Islet precursor cell (in vitro differentiated cells): ENCODE measurements around the gene APH1B.

Experiments used
- DNase-seq: peaks from one replicate; pipeline ENCODE4 v3.0.0-alpha.2; 2018

Gene APH1B

DNA sequence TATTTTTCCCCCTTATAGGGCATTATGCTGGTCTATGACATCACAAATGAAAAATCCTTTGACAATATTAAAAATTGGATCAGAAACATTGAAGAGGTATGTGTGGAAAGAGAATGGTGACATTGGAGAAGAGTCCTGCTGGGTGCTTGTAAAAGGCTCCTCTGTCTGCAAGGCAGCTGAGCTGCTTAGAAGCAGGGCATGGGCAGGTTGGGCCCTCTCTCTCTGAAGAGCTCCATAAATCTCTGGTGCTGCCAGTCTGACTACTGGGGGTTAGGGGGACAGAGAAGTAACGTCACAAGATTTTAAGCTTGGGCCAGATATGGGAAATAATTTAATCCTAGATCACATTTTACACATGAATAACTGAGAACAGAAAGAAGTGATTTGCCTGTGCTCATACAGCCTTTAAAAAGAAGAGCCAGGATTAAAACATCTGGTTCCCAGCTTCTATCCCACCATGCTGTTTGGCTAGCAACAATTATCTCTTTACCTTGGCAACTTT is 21.9 kb upstream of the APH1B start:
- no peak for DNase-seq

DNA sequence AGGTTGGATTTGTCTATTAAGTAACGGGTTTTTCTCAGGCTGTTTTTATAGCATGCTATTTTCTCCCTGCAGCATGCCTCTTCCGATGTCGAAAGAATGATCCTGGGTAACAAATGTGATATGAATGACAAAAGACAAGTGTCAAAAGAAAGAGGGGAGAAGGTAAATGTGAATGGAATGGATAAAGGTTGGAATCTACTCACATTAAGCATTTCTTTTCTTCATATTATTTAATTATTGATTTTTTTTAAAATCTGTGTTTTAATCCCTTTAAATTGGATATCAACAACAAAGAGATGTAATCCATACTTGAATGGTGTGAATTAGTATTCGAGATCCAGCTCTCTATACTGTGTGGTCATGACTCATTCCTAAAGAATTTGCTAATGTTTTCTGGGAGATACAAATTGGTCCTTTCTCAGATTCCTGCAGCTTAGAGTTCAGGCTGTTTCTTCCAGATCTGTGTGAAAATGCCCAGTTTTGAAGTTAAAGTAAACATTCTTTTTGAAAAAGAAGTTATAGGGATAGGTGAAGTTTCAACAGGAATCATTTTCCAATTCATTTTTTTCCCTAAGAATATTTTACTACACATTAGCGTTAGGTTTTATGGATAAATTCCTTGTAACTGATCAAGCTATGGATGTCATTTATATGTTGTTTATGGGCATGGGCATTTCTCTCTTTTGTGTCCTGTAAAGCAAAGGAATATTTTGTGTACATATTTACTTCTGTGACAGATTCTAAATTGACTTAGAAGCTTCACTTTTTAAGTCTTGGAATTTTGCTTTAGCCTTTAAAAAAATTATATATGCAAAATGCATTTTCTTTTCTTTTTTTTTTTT is 20.8 kb upstream of the APH1B start:
- DNase-seq: no peak

DNA sequence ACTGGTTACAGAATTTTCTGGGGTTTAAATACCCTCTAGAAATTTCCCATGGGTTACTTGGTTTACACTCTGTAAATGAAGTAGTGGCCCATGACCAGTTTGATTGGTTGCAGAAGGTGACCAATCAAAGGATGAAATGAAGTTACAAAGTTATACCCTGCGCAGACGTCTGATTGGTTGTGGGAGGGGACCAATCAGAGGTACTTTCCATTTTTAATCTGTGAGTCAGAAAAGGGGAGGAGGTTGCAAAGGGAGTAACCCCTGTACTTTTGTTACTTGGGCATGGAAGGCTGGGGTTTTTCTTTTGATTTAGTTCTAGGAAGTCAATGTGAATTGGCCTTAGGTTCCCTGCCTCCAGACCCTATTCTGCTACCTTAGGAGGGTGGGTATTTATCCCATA is 18.7 kb upstream of the APH1B start:
- DNase-seq: no peak

DNA sequence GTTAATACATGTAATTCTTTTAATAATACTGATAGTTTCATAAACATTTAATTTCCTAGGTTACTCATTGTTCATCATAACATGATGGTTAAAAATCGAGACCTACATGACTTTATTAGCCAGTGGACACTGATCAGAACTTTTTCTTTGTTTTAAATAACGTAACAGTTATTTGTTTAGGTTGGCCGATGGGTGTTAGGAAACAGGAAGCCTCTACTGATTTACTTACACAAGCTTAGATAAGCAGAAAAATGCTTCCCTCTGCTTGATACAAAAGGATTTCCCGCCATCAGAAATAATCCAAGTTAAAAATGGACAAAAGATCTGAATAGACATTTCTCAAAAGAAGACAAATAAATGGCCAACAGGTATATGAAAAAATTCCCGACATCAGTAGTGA is 16.6 kb upstream of the APH1B start:
- no peak for DNase-seq

DNA sequence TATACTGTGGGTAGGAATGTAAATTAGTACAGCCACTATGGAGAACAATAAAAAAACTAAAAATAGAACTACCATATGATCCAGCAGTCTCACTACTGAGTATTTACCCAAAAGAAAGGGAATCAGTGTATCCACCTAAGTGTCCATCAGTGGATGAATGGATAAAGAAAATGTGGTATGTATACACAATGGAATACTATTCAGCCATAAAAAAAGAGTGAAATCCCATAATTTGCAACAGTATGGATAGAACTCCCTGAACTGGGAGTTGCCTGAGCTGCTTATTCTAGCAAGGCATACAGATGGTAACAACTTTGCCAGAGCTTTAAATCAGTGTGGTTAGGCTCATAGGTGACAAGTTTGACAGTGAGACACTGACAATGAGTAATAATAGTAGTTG is 16.1 kb upstream of the APH1B start:
- DNase-seq: no peak

DNA sequence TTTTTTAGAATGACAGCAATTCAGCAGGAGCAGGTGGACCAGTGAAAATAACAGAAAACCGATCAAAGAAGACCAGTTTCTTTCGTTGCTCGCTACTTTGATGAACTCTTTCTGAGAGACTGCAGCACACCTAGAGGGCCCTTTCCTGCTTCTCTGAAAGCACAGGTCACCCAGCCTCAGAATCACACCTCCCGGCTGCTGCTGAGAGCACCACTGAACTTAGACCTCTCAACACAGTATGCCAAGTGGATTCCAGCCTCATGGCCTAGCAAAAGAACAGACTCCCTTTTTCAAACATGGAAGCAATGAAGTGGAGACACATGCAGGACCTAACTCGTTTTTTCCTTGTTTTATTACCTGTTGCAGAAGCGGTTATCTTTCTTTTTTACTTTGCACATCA is 13.9 kb upstream of the APH1B start:
- no peak for DNase-seq

DNA sequence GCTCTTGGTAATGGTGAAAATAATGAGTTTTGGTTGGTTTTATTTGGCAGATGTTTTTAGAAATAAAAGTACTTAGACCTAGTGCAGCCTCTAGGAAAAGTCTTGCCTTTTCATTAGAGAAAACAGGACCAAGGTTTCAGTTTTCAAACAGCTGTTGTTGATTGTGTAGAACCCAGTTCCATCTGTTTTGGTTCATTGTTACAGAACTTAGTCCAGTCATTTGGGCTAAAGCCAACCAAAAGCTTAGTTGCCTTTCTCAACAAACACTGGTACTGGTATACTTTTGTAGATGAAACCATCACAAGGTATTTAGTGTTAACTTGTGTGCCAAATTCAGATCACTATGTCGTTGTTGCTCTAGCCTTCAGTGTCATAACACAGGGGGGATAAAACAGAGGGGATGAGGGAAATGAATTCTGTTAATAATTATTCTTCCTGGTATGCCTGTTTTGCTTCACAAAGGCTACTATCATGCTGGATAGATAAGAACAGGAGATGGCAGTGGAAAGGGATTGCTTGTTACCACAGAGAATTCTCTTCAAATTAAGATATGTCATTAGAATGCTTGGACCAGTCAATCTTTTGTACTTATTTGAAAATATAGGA is 12.6 kb upstream of the APH1B start:
- no peak for DNase-seq

DNA sequence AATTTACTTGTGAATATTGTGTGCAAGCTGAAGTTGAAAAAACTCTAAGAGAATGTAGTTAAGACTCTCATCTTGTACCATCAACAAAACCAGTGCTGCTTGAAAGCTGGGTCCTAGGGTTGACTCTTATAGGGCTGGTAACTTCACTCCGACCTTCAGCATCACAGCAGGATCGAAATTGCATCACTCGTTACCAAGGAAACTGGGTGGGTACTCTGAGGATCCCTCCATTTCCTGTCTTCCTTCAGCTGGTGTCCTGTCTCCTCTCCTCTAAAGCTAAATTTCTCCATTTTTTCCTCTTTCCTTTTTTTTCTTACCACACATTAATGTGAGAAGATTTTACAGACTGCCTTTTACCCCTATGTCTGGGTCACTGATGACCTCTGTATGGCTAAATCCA is 3.0 kb upstream of the APH1B start:
- DNase-seq: no peak

DNA sequence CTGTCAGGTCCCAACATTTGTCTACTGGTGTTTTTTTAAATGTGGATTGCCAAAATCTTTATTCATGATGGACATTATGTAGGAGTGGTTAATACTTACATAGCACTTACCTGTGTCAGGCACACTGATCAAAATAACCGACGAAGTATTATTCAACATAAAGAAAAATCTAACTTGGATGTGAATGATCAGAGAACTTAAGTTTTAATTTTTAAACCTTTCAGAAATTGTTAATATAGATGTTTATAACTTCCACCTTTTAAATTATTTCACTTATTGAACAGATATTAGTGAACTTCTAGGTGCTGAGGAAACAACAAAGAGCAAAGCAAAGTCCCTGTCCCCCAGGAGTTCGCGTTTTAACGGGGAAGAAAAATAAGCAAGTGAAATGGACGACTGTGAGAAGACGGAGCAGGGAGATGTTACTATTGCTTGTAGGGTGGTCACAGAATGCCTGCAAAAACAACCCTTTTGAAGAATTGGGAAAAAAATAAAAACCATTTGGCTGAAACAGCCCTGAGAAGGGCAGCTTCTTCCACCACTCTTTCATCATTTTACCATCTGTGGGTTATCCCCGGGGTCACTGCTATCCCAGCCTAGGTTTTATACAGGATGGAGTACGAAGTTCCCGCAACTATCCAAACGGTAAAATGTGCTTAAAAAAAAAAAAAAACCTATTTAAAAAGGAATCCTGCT is 915 bp upstream of the APH1B start:
- DNase-seq: no peak

DNA sequence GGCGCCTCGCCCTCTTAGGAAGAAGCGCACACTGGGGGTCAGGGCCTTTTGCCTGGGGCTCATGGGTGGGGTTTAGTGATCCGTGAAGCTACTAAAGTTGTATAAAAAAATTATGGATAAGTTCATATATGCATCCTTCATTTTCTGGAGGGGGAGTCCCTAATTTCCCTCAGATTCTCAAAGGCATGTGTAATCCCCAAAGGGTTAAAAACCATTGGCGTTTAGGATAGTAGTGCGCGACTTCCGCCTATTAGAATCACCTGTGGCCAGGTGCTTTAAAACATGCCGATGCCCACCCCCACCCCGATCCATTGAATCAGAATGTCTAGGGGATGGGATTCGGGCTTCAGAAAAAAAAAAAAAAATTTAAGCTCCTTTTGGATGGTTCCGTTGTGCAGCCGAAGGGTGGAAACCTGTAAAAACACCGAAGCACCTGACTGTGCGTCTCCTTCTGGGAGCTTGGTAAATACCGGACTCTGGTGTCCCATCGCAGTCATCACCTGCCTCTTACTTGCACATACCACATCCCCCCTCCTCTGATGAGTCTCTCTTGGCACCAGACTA is 570 bp downstream of the APH1B start:
- DNase-seq: no peak

DNA sequence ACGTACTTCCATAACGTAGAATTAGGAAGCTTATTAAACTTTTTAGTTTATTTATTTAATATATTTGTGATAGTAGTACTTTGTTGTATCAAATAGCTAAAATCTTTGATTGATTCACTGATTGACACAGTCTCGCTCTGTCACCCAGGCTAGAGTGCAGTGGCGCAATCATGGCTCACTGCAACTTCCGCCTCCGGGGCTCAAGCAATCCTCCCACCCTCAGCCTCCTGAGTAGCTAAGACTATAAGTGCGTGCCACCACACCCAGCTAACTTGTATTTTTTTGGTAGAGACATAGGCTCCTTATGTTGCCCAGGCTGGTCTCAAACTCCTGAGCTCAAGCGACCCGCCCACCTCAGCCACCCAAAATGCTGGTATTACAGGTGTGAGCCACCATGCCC is 5.7 kb downstream of the APH1B start:
- DNase-seq: no peak

DNA sequence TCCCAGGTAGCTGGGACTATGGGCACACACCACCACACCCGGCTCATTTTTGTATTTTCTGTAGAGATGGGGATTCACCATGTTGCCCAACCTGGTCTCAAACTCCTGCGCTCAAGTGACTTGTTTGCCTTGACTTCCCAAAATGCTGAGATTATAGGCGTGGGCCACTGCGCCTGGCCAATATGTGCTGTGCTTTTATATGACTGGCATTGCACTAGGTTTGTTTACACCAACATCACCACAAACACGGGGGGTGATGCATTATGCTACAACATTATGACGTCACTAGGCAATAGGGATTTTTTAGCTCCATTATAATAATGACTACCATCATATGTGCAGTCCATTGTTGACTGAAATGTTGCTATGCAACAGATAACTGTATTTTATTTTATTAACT is 6.9 kb downstream of the APH1B start:
- no peak for DNase-seq

DNA sequence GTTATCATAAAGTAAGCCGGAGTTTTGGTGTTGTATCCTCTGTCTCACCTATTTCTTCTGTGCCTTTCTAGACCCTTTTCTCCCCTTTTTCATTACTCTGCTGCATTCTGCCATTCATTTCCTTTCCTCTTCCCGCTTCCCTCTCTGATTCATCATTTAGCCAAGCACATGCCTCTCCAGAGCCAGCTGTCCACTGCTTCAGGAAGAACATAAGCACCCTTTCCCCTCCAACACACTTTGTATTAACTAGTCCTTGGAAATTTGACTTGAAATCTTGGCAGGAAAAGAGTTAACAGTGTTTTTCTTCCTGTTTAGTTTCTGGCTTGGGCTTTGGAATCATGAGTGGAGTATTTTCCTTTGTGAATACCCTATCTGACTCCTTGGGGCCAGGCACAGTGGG is 9.7 kb downstream of the APH1B start:
- DNase-seq: no peak

DNA sequence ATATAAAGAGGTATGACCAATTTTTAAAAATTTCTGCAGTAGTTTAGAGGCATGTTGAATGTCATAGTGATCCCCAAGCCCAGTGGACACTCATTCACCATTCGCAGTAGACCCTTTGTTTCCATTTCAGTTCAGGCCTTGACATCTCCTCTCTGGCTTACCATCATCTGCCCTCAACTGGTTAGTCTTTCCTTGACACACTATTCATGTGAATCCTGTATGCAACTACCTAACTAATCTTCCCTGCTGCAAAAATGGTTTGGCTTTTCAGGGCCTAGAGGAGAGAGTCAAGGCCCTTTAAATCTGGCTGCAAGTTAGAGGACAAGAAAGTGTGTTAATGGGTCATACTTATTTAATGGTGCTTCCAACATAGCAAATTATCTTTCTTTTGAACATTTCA is 10.9 kb downstream of the APH1B start:
- DNase-seq: no peak

DNA sequence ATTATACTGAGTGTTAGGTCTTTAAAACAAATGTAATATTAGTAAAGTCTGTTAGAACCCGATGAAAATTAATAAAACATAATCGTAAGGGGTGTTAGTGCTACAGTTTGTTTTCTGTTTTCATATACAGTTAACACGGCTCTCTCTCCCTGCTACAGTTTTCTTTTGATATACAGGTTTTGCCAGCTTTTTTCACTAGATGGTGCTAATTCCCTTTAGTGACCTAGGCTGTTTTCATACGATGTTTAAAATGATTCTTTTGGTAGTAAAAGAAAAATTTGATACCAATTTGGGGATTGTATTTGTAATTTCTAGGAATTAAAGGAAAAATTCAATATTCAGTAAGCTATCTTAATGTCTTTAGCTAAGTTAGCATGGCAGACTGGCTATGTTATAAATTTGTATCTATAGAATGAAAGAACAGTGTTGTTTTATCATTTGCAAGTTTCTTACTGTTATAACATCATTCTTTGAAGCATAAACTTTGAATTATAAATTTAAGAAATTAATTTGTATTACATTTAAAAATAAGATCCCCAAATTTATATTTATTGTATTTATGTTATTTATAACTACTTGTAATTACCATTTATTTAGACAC is 11.5 kb downstream of the APH1B start:
- no peak for DNase-seq

DNA sequence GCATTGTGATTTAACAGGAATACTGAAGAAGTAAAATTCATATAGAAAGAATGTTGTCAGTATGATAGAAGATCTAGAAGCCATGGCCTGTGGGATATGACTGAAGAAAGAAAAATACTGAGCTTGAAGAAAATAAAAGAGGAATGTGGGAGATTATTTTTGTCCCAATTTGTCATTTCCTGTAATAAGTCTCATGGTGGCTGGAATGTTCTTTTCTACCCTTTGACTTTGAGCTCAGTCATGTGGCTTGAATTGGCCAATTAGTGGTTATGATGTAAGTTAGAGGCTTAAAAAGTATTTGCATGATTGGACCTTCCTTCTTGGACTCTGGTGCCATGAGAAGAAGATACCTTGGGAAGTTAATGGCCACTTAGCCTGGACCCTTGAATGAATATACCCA is 14.1 kb downstream of the APH1B start:
- DNase-seq: no peak

DNA sequence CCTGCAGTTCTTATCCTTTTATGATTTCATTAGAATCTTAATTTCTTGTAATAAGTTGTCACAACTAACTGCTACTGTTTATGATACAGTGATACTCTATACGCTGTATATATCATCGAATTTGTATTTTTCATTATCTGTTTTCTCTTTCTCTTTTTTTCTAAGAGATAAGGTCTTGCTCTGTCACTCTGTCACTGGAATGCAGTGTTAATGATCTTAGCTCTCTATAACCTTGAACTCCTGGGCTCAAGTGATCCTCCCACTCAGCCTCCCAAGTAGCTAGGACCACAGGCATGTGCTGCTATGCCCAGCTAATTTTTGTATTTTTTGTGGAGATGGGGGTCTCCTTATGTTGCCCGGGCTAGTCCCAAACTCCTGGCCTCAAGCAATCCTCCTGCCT is 14.8 kb downstream of the APH1B start:
- no peak for DNase-seq

DNA sequence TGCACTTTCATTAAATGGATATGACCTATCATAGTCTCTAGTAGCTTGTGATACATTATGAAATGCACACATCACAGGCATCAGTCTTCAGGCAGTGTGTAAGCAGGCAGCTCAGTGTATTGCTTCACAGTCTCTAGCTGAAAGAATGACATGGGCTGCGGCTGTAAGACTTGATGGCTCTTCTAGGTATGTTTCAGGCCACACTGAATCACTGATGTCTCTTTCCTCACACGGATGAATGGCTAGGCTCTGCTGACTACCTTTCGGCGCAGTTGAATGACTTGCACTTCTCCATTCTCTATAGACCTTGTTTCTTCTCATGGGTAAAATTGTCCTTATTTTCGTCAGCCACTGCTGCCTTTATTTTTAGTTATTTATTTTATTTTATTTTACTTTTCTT is 15.4 kb downstream of the APH1B start:
- DNase-seq: no peak

DNA sequence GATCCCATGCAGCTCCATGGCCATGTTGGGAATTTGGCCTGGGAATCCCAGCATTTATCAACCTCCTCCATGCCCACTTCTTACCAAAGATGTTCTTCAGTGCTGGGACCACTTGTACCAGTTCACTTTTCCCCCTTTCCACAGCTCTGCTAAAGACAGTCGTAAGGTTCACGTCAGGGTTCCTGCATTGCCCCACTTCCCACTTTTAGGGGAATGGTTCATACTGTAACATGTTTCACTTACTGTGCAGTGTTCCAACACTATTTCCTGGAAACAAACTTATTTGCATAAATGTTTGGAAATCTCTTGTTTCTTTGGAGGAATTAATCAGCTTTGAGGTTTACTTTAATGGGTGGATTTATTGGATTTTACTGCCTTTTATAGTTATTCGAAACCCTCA is 17.0 kb downstream of the APH1B start:
- DNase-seq: no peak

DNA sequence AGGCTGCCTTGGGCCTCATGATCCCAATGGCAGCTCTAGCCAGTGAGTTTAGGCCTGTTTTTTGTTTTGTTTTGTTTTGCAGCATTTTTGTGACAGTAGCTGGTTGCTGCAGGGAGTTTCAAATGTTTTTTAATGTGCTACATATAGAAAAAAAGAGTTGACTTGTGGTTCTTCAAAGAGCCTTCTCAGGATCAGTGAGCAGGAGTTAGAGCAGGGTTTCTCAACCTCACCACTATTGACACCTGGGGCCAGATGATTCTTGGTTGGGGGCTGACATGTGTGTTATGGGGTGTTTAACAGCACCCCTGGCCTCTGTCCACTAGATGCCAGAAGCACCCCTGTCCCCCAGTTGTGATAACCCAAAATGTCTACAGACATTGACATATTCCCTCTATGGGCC is 17.9 kb downstream of the APH1B start:
- DNase-seq: no peak

DNA sequence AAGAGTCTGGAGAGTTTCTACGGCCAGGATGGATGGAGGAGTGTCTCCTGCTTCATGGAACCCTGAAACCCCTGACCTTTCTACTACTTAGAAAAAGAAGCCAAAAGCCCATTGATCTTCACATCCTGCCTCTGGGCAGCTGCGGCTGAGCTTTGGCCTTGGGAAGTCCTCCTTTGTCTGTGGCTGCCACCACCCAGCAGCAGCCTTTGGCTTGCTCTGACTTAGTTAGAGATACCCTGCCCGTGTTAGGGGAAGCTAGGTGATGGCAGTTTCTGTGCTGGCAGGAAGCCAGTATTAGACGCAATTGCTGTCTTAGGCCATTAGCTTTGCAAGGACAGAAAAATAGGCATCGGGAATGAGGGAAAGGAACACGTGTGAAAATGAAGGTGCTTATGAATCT is 18.8 kb downstream of the APH1B start:
- DNase-seq: no peak

DNA sequence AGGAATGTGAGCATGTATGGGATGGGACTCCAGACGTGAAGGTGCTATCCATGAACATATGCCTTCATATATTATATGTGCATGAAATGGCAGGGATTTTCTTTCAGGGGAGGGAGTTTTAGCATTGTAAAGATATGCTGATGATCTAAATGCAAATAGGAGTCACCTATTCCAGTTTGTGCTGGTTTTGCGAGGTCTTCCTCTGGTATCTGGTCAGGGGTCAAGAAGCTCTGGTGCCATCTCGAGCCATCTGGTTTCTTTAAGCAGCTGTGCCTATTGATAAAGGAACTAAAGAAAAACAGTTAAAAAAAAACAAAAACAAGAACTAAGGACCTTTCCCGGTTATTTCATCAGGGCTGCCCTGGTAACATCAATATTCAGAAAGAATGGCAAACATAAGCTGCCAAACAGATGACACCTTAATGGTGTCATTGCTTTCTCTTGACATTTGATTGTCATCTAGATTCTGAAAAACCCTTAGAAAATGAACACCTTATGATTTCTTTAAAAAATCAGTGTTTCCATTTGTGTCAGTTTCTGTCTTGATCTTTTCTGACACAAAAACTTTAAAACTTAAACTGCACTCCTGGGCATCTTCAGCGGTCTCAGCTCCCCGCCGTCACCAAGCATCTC is 22.7 kb downstream of the APH1B start:
- no peak for DNase-seq

DNA sequence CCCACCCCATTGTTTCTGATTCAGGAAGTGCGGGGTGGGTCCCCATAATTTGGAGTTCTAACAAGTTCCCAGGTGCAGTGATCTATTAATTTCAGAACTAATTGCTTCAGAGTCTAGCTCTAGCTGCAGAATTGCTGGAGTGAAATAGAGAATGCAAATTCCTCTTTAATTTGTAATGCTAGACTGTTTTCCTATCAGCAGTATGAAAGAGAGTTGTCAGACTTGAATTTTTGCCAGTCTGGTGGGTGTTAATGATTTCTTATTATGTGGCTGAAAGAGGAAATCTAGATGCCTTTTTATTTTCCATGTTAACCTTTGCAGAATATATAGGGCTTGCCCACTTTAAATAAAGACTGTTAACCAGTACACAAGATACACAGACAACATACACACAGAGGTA is 23.7 kb downstream of the APH1B start:
- no peak for DNase-seq
